Measurements from ENCODE around the gene DIP2A. TPM values are rescaled to one million over a fixed set of nuclear protein-coding genes. Genes with fewer than 3 reads are reported as not detected.
"Not testable (repeated sequence)": the region's sequence is repeated elsewhere in the genome, so short reads cannot be mapped to it uniquely, and the experiment has no call there.

DIP2A gene
- total and polyA plus RNA-seq, 2 of the 13 experiments (the other 11 are each of a cell fraction or from before 2014, with no cell fraction given): 18.5 to 37.6 TPM

- DNase-seq (ENCODE audit: low spot score) (no peak), FAIRE-seq (no peak), ATAC-seq (no peak)
- CTCF ChIA-PET (ENCODE audit: low intra/inter-chr PET ratio, low total read pairs): no interaction called here
- no peaks in the 10 kb centered on the region for H4K20me1 ChIP-seq (ENCODE audit: insufficient read depth, low read length)
- H3K4me1 ChIP-seq (ENCODE audit: insufficient read depth, low read length): no peaks in the 10 kb centered on the region
- TF ChIP-seq AGO2 (optimal IDR thresholded peaks at IDR 0.05; ENCODE audit: low read depth, low read length) (peak; percentile 38), ZNF354B (CRISPR knock-in tag; IDR thresholded peaks at IDR 0.05) (no peak)
- intact Hi-C loops (cut with micrococcal nuclease; ENCODE audit: unreplicated experiment): no loop called here
- no peak overlapping the region for H3K4me2 ChIP-seq (ENCODE audit: low read depth, low read length)
- in situ Hi-C loops (cut with HindIII; ENCODE audit: extremely low pct_ligation_motif_present, low pct_unique_long_range_greater_than_20kb): no loop called here
- no peaks in the 10 kb centered on the region for H3K79me2 ChIP-seq (ENCODE audit: insufficient read depth, low read length)
- peaks cover 22 to 60% of the 10 kb centered on the region in 2 experiments for H3K36me3 ChIP-seq (replicated peaks in 1 of 2; ENCODE audit: control insufficient read depth in 1 of 2, insufficient read depth in 2 of 2, low read length in 2 of 2)
- no peak overlapping the region for H2AFZ ChIP-seq (ENCODE audit: low read length)
- POLR2A ChIA-PET: no interaction called here
- WGBS (ENCODE audit: low lambda C conversion rate): 98% methylated on average over 18 of the region's 21 CpGs
- no peak overlapping the region for H3K9ac ChIP-seq (ENCODE audit: insufficient read depth, low read depth, low read length)
- no TSS peak for BruUV-seq (replicated peaks)
- H3K27ac ChIP-seq (ENCODE audit: extremely low read length, insufficient read depth, low read length): no peak overlapping the region
- no peaks in the 10 kb centered on the region for H3K9me3 ChIP-seq (ENCODE audit: low read length)
- H3K27me3 ChIP-seq (ENCODE audit: control insufficient read depth in 1 of 2, insufficient read depth in 2 of 2, low read length in 2 of 2): no peaks in the 10 kb centered on the region
- no peak overlapping the region for H3K4me3 ChIP-seq (replicated peaks in 1 of 3; ENCODE audit: insufficient read depth in 1 of 3, low read depth in 2 of 3, low read length in 3 of 3)
Measured at GRCh38 chr21:46431448-46431847, 27.2 kb upstream of the DIP2A start.

GRCh38 chr21:46431884-46432488 lies 26.7 kb upstream of the DIP2A start:
- H3K9ac ChIP-seq (ENCODE audit: insufficient read depth, low read depth, low read length): no peak overlapping the region
- ChIA-PET POLR2A (no interaction called here), CTCF (ENCODE audit: low intra/inter-chr PET ratio, low total read pairs) (no interaction called here)

GRCh38 chr21:46433116-46433515 lies 25.6 kb upstream of the DIP2A start:
- CTCF ChIA-PET (ENCODE audit: low intra/inter-chr PET ratio, low total read pairs); DNase-seq (ENCODE audit: low spot score); POLR2A ChIA-PET; in situ Hi-C loops (cut with HindIII; ENCODE audit: extremely low pct_ligation_motif_present, low pct_unique_long_range_greater_than_20kb); intact Hi-C loops (cut with micrococcal nuclease; ENCODE audit: unreplicated experiment); H3K4me2 ChIP-seq (ENCODE audit: low read depth, low read length); H3K27ac ChIP-seq (ENCODE audit: extremely low read length, insufficient read depth, low read length); H4K20me1 ChIP-seq (ENCODE audit: insufficient read depth, low read length); H3K4me3 ChIP-seq (replicated peaks in 1 of 3; ENCODE audit: insufficient read depth in 1 of 3, low read depth in 2 of 3, low read length in 3 of 3); H3K27me3 ChIP-seq (ENCODE audit: control insufficient read depth in 1 of 2, insufficient read depth in 2 of 2, low read length in 2 of 2); H3K79me2 ChIP-seq (ENCODE audit: insufficient read depth, low read length); FAIRE-seq; H3K9me3 ChIP-seq (ENCODE audit: low read length); BruUV-seq (replicated peaks); H2AFZ ChIP-seq (ENCODE audit: low read length); H3K9ac ChIP-seq (ENCODE audit: insufficient read depth, low read depth, low read length); H3K4me1 ChIP-seq (ENCODE audit: insufficient read depth, low read length); ATAC-seq: not testable (repeated sequence)
- peaks cover 22 to 74% of the 10 kb centered on the region in 2 experiments for H3K36me3 ChIP-seq (replicated peaks in 1 of 2; ENCODE audit: control insufficient read depth in 1 of 2, insufficient read depth in 2 of 2, low read length in 2 of 2)
- 98% methylated on average over 11 of the region's 11 CpGs for WGBS (ENCODE audit: low lambda C conversion rate)

More at GRCh38 chr21:46431884-46432488, 26.7 kb upstream of the DIP2A start:
- H4K20me1 ChIP-seq (ENCODE audit: insufficient read depth, low read length): no peaks in the 10 kb centered on the region
- FAIRE-seq (no peak), DNase-seq (ENCODE audit: low spot score) (no peak), ATAC-seq (no peak)
- intact Hi-C loops (cut with micrococcal nuclease; ENCODE audit: unreplicated experiment) (no loop called here), in situ Hi-C loops (cut with HindIII; ENCODE audit: extremely low pct_ligation_motif_present, low pct_unique_long_range_greater_than_20kb) (no loop called here)
- no peaks in the 10 kb centered on the region for H3K9me3 ChIP-seq (ENCODE audit: low read length)
- H3K79me2 ChIP-seq (ENCODE audit: insufficient read depth, low read length): no peaks in the 10 kb centered on the region
- no peaks in the 10 kb centered on the region for H3K4me1 ChIP-seq (ENCODE audit: insufficient read depth, low read length)
- H2AFZ ChIP-seq (ENCODE audit: low read length): no peak overlapping the region
- TF ChIP-seq FOXP4 (CRISPR knock-in tag; IDR thresholded peaks at IDR 0.05) (no peak), MAFG (CRISPR knock-in tag; IDR thresholded peaks at IDR 0.05) (no peak), AGO2 (optimal IDR thresholded peaks at IDR 0.05; ENCODE audit: low read depth, low read length) (peak; percentile 10)
- no TSS peak for BruUV-seq (replicated peaks)
- no peak overlapping the region for H3K4me3 ChIP-seq (replicated peaks in 1 of 3; ENCODE audit: insufficient read depth in 1 of 3, low read depth in 2 of 3, low read length in 3 of 3)
- H3K36me3 ChIP-seq (replicated peaks in 1 of 2; ENCODE audit: control insufficient read depth in 1 of 2, insufficient read depth in 2 of 2, low read length in 2 of 2): peaks cover 24 to 66% of the 10 kb centered on the region in 2 experiments
- 97% methylated on average over 22 of the region's 22 CpGs for WGBS (ENCODE audit: low lambda C conversion rate)
- H3K27ac ChIP-seq (ENCODE audit: extremely low read length, insufficient read depth, low read length): no peak overlapping the region
- H3K27me3 ChIP-seq (ENCODE audit: control insufficient read depth in 1 of 2, insufficient read depth in 2 of 2, low read length in 2 of 2): no peaks in the 10 kb centered on the region
- no peak overlapping the region for H3K4me2 ChIP-seq (ENCODE audit: low read depth, low read length)

Data from HepG2 (cell line).